GM18502 (cell line): ENCODE results near the gene BMPR2.
"Not testable (repeated sequence)": the region's sequence is repeated elsewhere in the genome, so short reads cannot be mapped to it uniquely, and the experiment has no call there.

ENCODE experiments used
- ATAC-seq: cut with Tn5 transposase; IDR thresholded peaks from one replicate; pipeline ENCODE4 v1.9.1; 2021; ENCODE audit warnings: mild to moderate bottlenecking; ENCODE audit not compliant: unreplicated experiment, poor library complexity

Gene BMPR2

DNA sequence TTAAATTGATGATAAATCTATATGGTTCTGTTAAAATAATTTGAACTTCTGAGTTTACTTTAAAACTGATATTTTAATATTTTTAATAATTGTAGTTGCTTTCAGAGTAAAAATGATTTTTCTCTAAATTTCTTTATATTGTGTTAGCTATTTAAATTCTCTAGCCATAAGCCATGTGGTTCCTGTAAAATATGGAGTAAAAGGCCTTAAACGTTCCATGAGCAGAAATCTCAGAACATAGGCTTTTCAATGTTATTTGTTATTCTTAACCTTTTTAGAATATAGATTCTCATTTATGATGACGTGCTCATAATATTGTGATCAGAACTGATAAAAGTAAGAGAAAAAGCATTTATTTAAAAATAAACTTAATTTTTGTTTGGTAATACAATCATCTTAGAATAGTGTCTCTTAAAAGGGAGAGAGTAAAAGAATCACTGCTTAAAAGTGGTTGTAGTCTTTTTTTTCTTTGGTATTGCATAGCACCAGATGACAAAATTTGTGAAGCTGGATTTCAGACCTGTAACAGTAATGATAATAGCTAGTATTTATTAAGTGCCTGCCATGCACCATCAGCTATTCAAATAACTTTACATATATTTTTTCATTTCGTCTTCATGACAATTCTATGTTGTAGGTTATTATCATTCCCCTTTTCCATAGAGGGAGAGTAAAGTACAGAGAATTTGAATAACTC lies 2.7 kb downstream of the BMPR2 start:
- no peak for ATAC-seq

DNA sequence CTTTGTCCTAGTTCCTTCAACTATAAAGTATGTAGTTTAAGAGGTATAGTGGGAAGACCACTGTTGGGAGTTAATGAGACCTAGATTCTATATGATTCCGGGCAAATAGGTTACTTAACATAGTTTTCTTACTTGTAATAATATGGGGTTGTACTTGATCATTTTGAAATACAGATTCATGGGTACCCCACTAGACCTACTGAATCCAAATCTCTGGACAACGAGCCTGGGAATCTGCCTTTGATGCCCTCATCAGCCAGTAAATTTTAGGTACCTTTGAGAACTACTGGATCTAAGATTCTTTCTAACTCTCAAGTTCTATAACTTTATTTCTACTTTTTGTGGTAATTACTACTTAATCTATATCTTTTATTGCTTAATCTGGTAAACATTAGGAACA lies 6.6 kb downstream of the BMPR2 start:
- ATAC-seq, result no peak

DNA sequence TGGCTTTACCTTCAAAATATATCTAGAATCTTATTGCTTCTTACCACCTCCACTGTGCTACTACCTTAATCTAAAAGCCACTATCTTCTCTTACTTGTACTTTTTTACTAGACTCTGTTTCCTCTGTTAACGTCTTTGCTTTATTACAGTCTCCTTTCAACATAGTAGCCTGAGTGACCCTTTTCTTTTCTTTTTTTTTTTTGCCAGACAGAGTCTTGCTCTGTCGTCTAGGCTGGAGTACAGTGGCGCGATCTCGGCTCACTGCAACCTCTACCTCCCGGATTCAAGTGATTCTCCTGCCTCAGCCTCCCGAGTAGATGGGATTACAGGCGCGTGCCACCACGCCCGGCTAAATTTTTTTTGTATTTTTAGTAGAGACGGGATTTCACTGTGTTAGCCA lies 10.4 kb downstream of the BMPR2 start:
- not testable (repeated sequence) for ATAC-seq

DNA sequence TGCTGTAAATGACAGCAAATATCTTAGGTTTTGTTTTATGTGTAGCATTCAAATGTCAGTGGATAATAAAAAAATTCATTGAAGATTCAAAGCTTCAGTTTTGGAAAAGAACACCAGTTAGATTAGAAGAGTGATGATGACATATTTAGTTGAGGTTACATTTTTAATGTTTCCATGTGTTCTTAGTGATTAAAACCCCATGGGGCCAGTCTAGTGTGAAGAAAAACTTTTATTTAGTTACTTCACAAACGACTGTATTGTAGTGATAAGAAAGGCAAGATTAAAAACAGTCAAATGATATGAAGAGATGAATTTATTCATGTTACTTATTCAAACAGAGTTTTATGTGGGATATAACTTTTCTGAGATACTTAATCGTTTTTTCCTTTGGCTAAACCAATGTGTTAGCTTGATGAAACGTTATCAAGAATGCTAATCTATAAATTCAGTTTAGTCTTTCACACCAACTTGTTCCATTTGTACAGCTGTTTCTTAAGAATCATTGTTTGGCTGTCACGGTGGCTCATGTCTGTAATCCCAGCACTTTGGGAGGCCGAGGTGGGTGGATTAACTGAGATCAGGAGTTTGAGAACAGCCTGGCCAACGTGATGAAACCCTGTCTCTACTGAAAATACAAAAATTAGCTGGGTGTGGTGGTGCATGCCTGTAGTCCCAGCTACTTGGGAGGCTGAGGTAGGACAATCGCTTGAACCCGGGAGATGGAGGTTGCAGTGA lies 11.6 kb downstream of the BMPR2 start:
- no peak for ATAC-seq

DNA sequence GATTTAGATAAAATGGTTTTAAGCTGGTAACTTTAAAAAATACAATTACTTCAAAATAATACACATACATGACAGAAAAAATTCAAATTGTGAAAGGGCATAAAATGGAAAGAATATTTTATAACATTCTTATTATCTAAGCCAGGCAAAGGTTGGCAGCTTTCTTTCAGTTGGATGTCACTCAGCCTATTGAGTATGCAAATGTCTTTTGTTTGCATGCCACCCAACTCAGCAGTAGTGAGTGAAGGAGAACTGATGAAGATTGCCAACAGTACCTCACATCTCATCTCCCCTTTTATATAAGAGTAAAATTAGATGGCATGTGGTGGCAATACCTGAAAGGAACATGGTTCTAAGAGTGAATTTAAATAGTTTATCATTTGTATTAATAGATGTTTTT lies 24.8 kb downstream of the BMPR2 start:
- no peak for ATAC-seq

DNA sequence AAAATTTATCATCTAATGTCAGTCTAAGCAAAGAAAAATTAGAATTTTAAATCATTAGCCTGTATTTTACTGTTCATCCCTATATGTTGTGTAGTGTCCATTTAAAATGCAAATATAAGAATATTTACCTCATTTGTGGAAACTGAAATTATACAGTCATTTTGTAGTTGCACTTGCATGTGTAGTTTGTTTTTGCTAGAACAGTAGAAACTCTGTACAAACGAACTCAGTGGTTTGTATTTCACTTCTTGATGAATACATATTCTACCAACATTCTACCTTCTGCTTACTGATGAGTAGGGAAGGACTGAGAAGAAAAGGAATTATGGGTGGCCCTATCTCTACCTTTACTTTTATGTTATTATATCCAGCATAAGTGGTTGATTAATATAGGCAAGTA lies 29.7 kb downstream of the BMPR2 start:
- ATAC-seq, result no peak

DNA sequence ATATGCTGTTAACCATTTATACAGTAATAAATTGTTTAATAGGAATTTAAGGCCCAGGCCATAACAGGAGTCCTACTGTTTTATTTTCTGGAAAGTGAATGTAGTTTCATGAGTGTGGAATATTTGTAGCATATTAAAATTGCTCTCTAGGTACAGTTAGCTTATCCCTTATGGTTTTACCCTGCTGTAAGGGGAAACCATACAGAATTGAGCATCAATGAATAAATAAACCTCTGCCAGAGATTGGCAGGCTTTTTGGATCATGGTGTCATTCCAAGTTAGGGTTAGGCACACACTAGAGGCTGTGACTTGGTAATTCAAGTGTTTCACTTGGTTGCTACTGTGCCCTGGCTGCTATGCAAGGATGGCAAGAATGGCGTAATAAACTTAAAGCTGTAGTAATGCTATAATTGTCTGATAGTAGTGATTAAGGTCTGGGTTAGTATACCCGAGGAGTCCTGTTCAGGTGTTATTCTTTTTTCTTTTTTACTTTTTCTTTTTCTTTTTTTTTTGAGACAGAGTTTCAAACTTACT lies 30.4 kb downstream of the BMPR2 start:
- no peak for ATAC-seq

DNA sequence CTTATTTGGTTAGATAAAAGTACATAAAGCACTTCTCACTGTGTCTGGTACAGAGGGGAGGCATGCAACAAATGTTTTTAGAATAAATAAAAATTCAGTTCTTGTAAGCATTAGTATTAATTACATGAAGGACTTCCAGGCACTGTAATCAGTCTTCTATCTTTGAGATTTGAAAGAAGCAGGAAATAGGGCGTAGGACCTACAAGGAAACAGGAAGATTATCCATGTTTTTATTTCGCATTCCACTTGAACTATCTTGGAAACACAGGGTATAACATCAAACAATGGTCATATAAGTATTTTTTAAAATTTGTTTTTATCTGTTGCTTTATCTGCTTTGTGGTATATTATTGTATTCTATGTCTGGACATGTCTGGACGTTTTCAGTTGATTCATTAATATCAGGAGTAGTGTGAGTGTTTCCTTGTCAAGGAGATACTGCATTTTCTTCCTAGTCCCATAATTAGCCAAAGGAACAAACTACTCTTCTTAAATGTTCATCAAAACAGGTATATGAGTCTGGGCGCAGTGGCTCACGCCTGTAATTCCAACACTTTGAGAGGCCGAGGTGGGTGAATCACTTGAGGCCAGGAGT lies 32.5 kb downstream of the BMPR2 start:
- ATAC-seq, result no peak

DNA sequence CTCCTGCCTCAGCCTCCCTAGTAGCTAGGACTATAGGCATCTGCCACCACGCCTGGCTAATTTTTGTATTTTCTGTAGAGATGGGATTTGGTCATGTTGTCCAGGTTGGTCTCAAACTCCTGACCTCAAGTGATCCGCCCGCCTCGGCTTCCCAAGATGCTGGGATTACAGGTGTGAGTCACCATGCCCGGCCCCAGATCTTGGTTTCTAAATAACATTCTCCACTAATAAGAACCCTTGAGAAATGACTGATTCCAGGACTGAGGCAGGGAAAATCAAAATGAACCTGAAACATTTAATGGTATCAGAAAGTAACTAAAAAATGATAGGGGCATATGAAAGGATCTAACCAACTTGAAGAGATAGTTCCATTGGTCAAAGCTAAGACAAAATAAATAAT lies 34.0 kb downstream of the BMPR2 start:
- ATAC-seq, result no peak

DNA sequence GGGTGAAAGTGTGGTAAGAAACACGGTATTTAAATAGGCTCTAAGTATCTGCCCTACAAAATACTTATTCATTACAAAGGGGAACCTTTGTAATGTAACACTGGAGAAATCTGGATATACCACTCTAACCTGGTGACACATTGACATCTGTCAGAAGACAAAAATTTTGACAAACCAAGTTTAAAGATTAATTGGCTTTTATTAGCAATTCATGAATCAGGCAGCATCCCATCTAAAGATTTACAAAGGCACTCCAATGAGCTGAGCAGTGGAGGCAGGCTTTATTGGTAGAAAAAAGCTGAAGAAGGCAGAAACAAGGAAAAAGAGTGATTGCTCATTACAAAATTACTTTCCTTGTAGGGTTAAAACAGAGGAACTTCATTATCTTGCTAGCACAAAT lies 35.0 kb downstream of the BMPR2 start:
- no peak for ATAC-seq

DNA sequence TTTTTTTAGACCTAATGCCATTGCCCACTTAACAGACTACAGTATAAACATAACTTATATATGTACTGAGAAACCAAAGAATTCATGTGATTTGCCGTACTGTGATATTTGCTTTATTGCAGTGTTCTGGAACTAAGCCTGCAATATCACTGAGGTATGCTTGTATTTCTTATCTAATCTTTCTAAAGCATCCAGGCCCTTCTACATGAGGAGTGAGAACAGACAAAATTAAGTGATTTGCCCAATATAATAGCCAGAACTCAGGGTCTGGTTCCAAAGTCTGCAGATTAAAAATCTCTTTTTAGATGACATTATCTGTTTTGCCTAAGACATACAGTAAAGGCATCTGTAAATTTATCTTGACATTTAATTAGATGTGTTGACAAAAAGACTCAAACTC lies 41.9 kb downstream of the BMPR2 start:
- no peak for ATAC-seq

DNA sequence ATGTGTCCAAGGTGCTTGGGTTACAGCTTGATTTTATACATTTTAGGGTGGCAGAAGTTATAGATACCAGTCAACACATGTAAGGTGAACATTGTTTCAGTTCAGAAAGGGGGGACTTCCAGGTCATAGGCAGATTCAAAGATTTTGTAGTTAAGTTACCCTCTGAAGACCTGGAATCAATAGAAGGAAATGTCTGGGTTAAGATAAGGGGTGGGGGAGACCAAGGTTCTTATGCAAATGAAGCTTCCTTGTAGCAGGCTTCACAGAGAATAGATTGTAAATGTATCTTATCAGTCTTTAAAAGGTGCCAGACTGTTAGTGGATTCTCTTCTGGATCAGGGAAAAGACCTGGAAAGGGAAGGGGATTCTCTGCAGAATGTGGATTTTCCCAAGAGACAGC lies 42.4 kb downstream of the BMPR2 start:
- ATAC-seq, result no peak

DNA sequence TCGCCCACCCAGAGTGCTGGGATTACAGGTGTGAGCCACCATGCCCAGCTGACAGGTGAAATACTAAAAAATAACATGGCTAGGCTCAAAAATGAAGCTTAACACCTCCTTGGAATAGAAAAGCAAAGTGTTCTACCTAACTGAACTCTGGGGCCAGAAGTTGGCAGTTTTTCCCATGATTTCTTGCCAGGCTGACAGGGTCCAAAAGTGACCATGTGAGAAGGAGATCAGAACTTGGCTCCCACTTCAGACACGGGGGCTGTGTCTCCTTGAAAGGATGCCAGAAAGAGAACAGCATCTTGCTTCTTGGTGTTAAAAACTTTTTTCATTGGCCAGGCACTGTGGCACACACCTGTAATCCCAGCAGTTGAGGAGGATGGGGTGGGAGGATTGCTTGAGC lies 47.0 kb downstream of the BMPR2 start:
- ATAC-seq, result no peak

DNA sequence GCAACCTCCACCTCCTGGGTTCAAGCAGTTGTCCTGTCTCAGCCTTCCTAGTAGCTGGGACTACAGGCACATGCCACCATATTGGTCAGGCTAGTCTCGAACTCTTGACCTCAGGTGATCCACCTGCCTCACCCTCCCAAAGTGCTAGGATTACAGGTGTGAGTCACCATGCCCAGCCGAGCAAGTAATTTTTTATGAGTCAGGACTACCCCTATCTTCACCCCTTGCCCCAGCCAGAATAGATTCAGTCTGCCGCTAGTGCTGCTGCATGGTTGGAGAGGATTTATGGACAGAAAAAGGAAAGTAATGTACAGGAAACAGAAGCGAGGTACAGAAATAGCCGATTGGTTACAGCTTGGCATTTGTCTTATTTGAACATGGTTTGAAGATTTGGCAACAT lies 48.9 kb downstream of the BMPR2 start:
- no peak for ATAC-seq

DNA sequence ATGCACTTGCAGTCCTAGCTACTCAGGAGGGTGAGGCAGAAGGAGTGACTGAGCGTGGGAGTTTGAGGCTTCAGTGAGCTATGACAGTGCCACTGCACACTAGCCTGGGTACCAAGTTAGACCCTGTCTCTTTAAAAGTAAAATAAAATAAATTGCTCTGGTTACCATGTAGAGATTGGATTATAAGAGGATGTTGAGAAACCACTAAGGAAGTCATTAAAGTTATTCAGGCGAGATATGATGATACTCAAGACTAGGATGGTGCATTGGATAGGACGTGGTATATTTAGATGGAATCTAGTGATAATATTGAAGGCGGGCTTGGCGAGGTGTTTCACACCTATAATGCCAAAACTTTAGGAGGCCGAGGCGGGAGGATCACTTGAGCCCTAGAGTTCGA lies 50.6 kb downstream of the BMPR2 start:
- ATAC-seq, result no peak

DNA sequence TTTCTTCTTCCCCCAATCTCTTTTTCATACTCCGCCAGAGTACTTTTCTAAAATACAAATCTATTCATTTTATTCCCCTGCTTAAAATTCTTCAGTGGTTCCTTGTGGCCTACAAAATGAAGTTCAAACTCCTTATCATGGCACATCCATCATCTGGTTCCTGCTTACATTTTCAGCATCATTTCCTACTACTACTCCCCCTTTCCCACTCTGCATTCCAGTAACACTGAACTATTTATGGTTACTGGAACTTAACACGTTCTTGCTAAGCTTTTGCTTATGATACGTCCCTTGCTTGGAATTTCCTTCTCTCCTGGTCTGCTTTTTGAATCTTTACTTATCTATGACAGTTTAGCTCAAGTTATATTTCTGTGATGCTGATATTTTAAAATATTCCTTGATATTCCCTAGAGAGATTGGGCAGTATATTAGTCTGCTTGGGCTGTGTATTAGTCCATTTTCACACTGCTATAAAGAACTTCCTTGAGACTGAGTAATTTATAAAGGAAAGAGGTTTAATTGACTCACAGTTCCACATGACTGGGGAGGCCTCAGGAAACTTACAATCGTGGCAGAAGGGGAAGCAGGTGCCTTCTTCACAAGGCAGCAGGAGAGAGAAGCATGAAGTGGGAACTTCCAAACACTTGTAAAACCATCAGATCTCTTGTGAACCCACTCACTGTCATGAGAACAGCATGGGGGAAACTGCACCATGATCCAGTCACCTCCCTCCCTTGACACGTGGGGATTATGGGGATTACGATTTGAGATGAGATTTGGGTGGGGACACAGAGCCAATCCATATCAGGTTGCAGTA lies 53.2 kb downstream of the BMPR2 start:
- ATAC-seq, result no peak

DNA sequence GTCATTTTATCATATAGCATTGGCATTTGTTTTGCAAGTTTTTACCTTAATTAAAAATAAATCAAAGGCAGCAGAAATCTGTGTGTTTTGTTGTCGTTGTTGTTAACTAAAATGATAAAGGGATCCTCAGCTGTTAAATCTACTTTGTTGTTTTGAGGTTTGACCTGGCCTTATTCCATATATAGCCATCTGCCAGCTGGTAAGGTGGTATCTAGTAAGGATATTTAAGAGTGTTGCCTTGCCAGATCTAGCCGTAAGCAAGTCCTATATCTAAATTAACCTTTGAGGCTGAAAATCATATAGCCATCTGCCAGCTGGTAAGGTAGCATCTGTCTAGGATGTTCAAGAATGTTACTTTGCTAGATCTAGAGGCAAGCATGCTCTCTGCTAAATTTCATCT lies 56.6 kb downstream of the BMPR2 start:
- ATAC-seq, result no peak

DNA sequence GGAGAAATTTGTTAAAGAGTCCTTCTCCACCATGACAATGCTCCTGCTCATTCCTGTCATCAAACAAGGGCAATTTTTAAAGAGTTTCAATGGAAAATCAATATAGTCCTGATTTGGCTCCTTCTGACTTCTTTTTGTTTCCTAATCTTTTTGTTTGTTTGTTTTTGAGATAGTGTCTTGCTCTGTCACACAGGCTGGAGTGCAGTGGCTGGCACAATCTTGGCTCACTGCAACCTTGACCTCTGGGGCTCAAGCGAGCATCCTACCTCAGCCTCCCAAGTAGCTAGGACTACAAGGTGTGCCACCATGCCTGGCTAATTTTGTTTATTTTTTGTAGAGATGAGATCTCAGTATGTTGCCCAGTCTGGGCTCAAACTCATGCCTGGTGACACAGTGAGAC lies 58.3 kb downstream of the BMPR2 start:
- no peak for ATAC-seq

DNA sequence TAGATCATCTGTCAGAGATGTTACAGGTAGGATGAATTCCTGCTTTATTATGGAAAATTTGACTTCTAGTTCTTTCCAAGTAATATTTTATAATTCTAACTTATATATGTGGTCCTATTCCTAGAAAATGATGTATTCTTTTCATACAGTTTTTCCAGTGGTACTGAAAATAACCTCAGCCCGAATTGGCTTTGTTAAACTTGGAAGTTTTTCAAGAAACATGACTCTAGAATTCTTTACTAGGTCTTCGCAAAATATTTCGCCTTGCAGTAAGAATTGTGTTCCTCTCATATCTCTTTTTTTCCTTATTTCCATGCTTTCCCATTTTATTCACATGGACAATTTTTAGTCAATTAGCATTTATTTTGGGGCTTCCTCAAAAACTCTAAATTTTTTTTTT lies 60.5 kb downstream of the BMPR2 start:
- ATAC-seq, result no peak

DNA sequence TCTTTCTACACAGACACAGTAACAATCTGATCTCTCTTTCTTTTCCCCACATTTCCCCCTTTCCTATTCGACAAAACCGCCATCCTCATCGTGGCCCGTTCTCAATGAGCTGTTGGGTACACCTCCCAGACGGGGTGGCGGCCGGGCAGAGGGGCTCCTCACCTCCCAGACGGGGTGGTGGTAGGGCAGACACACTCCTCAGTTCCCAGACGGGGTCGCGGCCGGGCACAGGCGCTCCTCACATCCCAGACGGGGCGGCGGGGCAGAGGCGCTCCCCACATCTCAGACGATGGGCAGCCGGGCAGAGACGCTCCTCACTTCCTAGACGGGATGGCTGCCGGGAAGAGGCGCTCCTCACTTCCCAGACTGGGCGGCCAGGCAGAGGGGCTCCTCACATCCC lies 64.0 kb downstream of the BMPR2 start:
- not testable (repeated sequence) for ATAC-seq

DNA sequence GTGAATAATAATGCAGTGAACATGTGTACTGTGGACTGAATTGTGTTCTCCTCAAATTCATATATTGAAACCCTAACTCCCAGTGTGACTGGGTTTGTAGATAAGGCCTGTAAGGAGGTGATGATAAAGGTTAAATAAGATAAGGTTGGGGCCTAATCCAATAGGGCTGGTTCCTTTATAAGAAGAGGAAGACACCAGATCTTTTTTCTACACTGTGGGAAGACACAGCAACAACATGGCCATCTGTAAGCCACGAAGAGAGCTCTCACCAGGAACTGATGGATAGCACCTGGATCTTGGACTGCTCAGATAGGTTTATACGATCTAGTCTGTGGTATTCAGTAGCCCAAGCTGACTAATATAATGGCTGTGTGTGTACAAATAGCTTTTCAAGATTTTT lies 66.8 kb downstream of the BMPR2 start:
- no peak for ATAC-seq
